Muscle layer of colon (tissue), 2 donors: ENCODE measurements around the gene MYO1D.
"Not testable (repeated sequence)": the region's sequence is repeated elsewhere in the genome, so short reads cannot be mapped to it uniquely, and the experiment has no call there.

Experiments used
- H3K27ac ChIP-seq: one replicate; pipeline ENCODE4 v1.7.0; 2013; ENCODE audit warnings: low read depth, mild to moderate bottlenecking, low read length, moderate library complexity
- H3K27me3 ChIP-seq, 2 donors: one replicate each; pipeline ENCODE4 v1.7.0; 2013; ENCODE audit warnings: low read length in 2 of 2, mild to moderate bottlenecking in 2 of 2; ENCODE audit not compliant: insufficient read depth in 2 of 2, control insufficient read depth in 1 of 2
- H3K36me3 ChIP-seq: one replicate; pipeline ENCODE4 v1.7.0; 2013; ENCODE audit warnings: mild to moderate bottlenecking, low read length; ENCODE audit not compliant: insufficient read depth
- H3K4me1 ChIP-seq: one replicate; pipeline ENCODE4 v1.7.0; 2013; ENCODE audit warnings: mild to moderate bottlenecking, low read length; ENCODE audit not compliant: insufficient read depth
- H3K4me3 ChIP-seq, 2 donors: one replicate each; pipeline ENCODE4 v1.7.0; 2013; ENCODE audit warnings: low read length in 2 of 2, low read depth in 1 of 2, mild to moderate bottlenecking in 1 of 2, moderate library complexity in 1 of 2
- H3K9ac ChIP-seq: one replicate; pipeline ENCODE4 v1.7.0; 2013; ENCODE audit warnings: low read length
- H3K9me3 ChIP-seq: one replicate; pipeline ENCODE4 v1.7.0; 2013; ENCODE audit warnings: mild to moderate bottlenecking, low read length
- donor health status: abdominal sarcoma.
- donor health status: Adenocarcinoma of cecum.

Gene MYO1D

GRCh38 chr17:32467949-32468348 lies 409.0 kb downstream of the MYO1D start:
- Histone ChIP-seq H3K9me3 (no peaks in the 10 kb centered on the region), H3K36me3 (peaks cover 51% of the 10 kb centered on the region), H3K27me3 (no peaks in the 10 kb centered on the region), H3K27ac (no peak overlapping the region), H3K4me3 (no peak overlapping the region), H3K9ac (no peak overlapping the region), H3K4me1 (no peaks in the 10 kb centered on the region)

DNA sequence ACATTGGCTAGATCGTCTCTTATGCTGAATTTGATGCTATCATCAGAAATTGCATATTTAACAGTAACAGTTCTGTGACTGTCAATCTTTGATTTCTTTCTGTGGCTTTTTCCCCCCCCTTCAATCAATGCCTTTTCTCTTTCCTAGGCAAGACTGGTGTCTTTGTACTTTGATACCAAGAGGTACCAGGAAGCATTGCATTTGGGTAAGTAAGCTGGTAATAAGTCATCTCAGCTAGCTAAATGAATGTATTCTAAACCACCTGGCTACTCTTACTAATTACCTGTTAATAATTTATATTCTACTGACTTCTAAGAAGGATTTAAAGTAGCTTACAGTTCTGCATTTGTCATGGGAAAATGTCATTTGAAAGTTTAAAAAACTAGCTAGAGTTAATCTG lies 412.6 kb downstream of the MYO1D start:
- Histone ChIP-seq H3K4me3 (no peak overlapping the region), H3K4me1 (no peaks in the 10 kb centered on the region), H3K9ac (no peak overlapping the region), H3K9me3 (no peaks in the 10 kb centered on the region), H3K36me3 (peaks cover 33% of the 10 kb centered on the region), H3K27ac (no peak overlapping the region), H3K27me3 (no peaks in the 10 kb centered on the region)

- H3K27me3 ChIP-seq = no peaks in the 10 kb centered on the region
- H3K27ac ChIP-seq = no peak overlapping the region
- peaks cover 30% of the 10 kb centered on the region for H3K36me3 ChIP-seq
- H3K9me3 ChIP-seq = no peaks in the 10 kb centered on the region
- H3K9ac ChIP-seq = no peak overlapping the region
- H3K4me3 ChIP-seq = no peak overlapping the region
- H3K4me1 ChIP-seq = no peaks in the 10 kb centered on the region
Measured at GRCh38 chr17:32463304-32463703, 413.6 kb downstream of the MYO1D start.

- no peak overlapping the region for H3K9ac ChIP-seq
- H3K27ac ChIP-seq = no peak overlapping the region
- H3K36me3 ChIP-seq = peaks cover 41% of the 10 kb centered on the region
- no peaks in the 10 kb centered on the region for H3K9me3 ChIP-seq
- H3K27me3 ChIP-seq = no peaks in the 10 kb centered on the region
- no peak overlapping the region for H3K4me3 ChIP-seq
- no peaks in the 10 kb centered on the region for H3K4me1 ChIP-seq
Measured at GRCh38 chr17:32461853-32462617, 414.9 kb downstream of the MYO1D start.

- H3K4me1 ChIP-seq = no peaks in the 10 kb centered on the region
- no peaks in the 10 kb centered on the region for H3K9me3 ChIP-seq
- H3K9ac ChIP-seq = no peak overlapping the region
- no peak overlapping the region for H3K27ac ChIP-seq
- H3K36me3 ChIP-seq = peaks cover 41% of the 10 kb centered on the region
- no peak overlapping the region for H3K4me3 ChIP-seq
- no peaks in the 10 kb centered on the region for H3K27me3 ChIP-seq
Measured at GRCh38 chr17:32461498-32461852, 415.4 kb downstream of the MYO1D start.

DNA sequence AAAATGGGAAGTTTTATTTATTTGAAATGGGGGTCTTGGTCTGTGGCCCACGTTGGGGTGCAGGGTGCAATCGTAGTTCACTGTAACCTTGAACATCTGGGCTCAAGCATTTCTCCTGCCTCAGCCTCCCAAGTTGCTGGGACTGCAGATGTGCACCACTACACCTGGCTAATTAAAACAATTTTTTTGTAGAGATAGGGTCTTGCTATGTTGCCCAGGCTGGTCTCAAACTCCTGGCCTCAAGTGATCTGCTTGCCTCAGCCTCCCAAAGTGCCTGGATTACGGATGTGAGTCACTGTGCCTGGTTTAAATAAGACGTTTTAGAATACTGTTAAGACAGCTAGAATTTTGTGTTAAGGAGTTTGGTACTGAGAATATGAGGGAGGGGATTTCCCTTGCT lies 416.9 kb downstream of the MYO1D start:
- Histone ChIP-seq H3K9me3 (no peaks in the 10 kb centered on the region), H3K9ac (no peak overlapping the region), H3K4me3 (no peak overlapping the region), H3K27me3 (no peaks in the 10 kb centered on the region), H3K36me3 (peaks cover 40% of the 10 kb centered on the region), H3K4me1 (no peaks in the 10 kb centered on the region), H3K27ac (no peak overlapping the region)

GRCh38 chr17:32458371-32458770 lies 418.6 kb downstream of the MYO1D start:
- no peaks in the 10 kb centered on the region for H3K4me1 ChIP-seq
- no peak overlapping the region for H3K4me3 ChIP-seq
- no peak overlapping the region for H3K27ac ChIP-seq
- no peaks in the 10 kb centered on the region for H3K27me3 ChIP-seq
- H3K36me3 ChIP-seq = peaks cover 44% of the 10 kb centered on the region
- H3K9ac ChIP-seq = no peak overlapping the region
- no peaks in the 10 kb centered on the region for H3K9me3 ChIP-seq

- Histone ChIP-seq H3K4me3 (no peak overlapping the region), H3K36me3 (peaks cover 75% of the 10 kb centered on the region), H3K27ac (no peak overlapping the region), H3K4me1 (no peaks in the 10 kb centered on the region), H3K9me3 (no peaks in the 10 kb centered on the region), H3K9ac (no peak overlapping the region), H3K27me3 (no peaks in the 10 kb centered on the region)
Measured at GRCh38 chr17:32453370-32453769, 423.6 kb downstream of the MYO1D start.

GRCh38 chr17:32452281-32452680 lies 424.6 kb downstream of the MYO1D start:
- Histone ChIP-seq H3K9me3 (no peaks in the 10 kb centered on the region), H3K36me3 (peaks cover 73% of the 10 kb centered on the region), H3K27me3 (no peaks in the 10 kb centered on the region), H3K27ac (no peak overlapping the region), H3K4me1 (no peaks in the 10 kb centered on the region), H3K4me3 (no peak overlapping the region), H3K9ac (no peak overlapping the region)

DNA sequence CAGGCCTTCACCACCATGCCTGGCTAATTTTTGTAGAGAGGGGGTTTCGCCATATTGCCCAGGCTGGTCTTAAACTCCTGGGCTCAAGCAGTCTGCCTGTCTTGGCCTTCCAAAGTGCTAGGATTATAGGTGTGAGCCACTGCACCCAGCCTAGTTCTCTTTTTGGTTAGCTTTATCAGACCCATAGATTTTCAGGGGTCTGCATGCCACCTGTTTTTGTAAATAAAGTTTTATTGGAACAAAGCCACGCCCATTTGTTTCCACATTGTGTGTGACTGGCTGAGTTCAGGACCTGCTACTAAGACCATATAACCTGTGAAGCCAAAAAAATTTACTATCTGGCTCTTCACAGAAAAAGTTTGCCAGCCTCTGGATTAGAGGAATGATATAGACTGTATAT lies 425.0 kb downstream of the MYO1D start:
- no peak overlapping the region for H3K4me3 ChIP-seq
- H3K9me3 ChIP-seq = no peaks in the 10 kb centered on the region
- H3K27me3 ChIP-seq = no peaks in the 10 kb centered on the region
- H3K4me1 ChIP-seq = peaks cover 1% of the 10 kb centered on the region
- no peak overlapping the region for H3K9ac ChIP-seq
- peaks cover 74% of the 10 kb centered on the region for H3K36me3 ChIP-seq
- H3K27ac ChIP-seq = no peak overlapping the region

GRCh38 chr17:32450379-32450778 lies 426.5 kb downstream of the MYO1D start:
- H3K9ac ChIP-seq, H3K9me3 ChIP-seq, H3K27ac ChIP-seq, H3K4me3 ChIP-seq, H3K27me3 ChIP-seq: not testable (repeated sequence)
- H3K4me1 ChIP-seq = peaks cover 16% of the 10 kb centered on the region
- peaks cover 76% of the 10 kb centered on the region for H3K36me3 ChIP-seq

- H3K27me3 ChIP-seq = no peaks in the 10 kb centered on the region
- H3K9ac ChIP-seq = no peak overlapping the region
- H3K4me3 ChIP-seq = no peak overlapping the region
- H3K4me1 ChIP-seq = peaks cover 18% of the 10 kb centered on the region
- H3K9me3 ChIP-seq = no peaks in the 10 kb centered on the region
- peaks cover 72% of the 10 kb centered on the region for H3K36me3 ChIP-seq
- H3K27ac ChIP-seq = no peak overlapping the region
Measured at GRCh38 chr17:32449963-32450362, 427.0 kb downstream of the MYO1D start.
